A549 (cell line): ENCODE data around the gene SKIL. TPM values are rescaled to one million over a fixed set of nuclear protein-coding genes. Genes with fewer than 3 reads are reported as not detected.
"Not testable (repeated sequence)": the region's sequence is repeated elsewhere in the genome, so short reads cannot be mapped to it uniquely, and the experiment has no call there.

Source experiments
- ATAC-seq, 2 experiments: fragments of 200-7000 bp in 1 of 2; fragments of >200 bp in 1 of 2; cut with Nextera tagmentation in 1 of 2; cut with Tn5 transposase in 1 of 2; 3 replicates each; pipeline versions ENCODE4 v1.8.0 to v1.9.1; 2018 to 2020; ENCODE audit warnings: mild to moderate bottlenecking in 1 of 2, moderate library complexity in 1 of 2
- CTCF ChIA-PET: fragments of 300-600 bp; sonication (Branson Sonifier 250); formaldehyde crosslinking; extraction: SDS; loops from one replicate; lab custom pipeline; 2021; ENCODE audit warnings: antibody characterized with exemption, inconsistent platforms; lab: Yijun Ruan, JAX
- POLR2A ChIA-PET: fragments of 350-600 bp; formaldehyde crosslinking; extraction: SDS; loops from one replicate; lab custom pipeline; 2021; ENCODE audit warnings: antibody characterized with exemption, inconsistent platforms; lab: Yijun Ruan, JAX
- DNase-seq, 2 experiments: peaks; one replicate each; pipeline versions ENCODE4 v3.0.0 to v3.0.0-alpha.2; 2011 to 2016; ENCODE audit warnings: low read depth in 1 of 2, low spot score in 1 of 2
- FAIRE-seq: peaks from 2 replicates; lab custom pipeline; 2011; peaks lifted over from hg19 to GRCh38; lab: Jason Lieb, UNC
- H3K27ac ChIP-seq, 2 experiments: fragments of >200 bp; sonication (Bioruptor Twin); formaldehyde crosslinking; 3 replicates each; pipeline ENCODE4 v1.5.1; 2016 to 2017
- H3K4me1 ChIP-seq: fragments of >200 bp; sonication (Bioruptor Twin); formaldehyde crosslinking; 3 replicates; pipeline ENCODE4 v1.6.1; 2016
- H3K4me2 ChIP-seq: fragments of >200 bp; sonication (Bioruptor Twin); formaldehyde crosslinking; 3 replicates; pipeline ENCODE4 v1.6.1; 2016
- H3K4me3 ChIP-seq: fragments of >200 bp; sonication (Bioruptor Twin); formaldehyde crosslinking; 3 replicates; pipeline ENCODE4 v1.5.1; 2016
- H3K9me3 ChIP-seq: fragments of >200 bp; sonication (Bioruptor Twin); formaldehyde crosslinking; 3 replicates; pipeline ENCODE4 v1.6.1; 2016
- ATOH8 ChIP-seq: fragments of 250-450 bp; sonication (Bioruptor Pico); IDR thresholded peaks from 2 replicates; pipeline ENCODE4 v1.5.0; 2020; ENCODE audit warnings: low read depth, mild to moderate bottlenecking, moderate library complexity
- BHLHE40 ChIP-seq: IDR thresholded peaks from 2 replicates; pipeline ENCODE4 v1.6.1; 2012; ENCODE audit warnings: low read depth, low read length, inconsistent platforms
- CEBPB ChIP-seq, 2 experiments: fragments of >200 bp in 1 of 2; sonication (Bioruptor Twin) in 1 of 2; formaldehyde crosslinking in 1 of 2; IDR thresholded peaks; 2 replicates each; pipeline ENCODE4 v1.6.1; 2012 to 2016
- CHD2 ChIP-seq: fragments of 150-350 bp; IDR thresholded peaks from 2 replicates; pipeline ENCODE4 v1.6.1; 2014; ENCODE audit warnings: low read length; ENCODE audit not compliant: partially characterized antibody
- CHD4 ChIP-seq: fragments of 200-600 bp; sonication (generic); IDR thresholded peaks from 2 replicates; pipeline ENCODE4 v1.6.1; 2016; ENCODE audit warnings: antibody characterized with exemption, mild to moderate bottlenecking, borderline replicate concordance
- EHF ChIP-seq: fragments of 250-450 bp; sonication (Bioruptor Pico); IDR thresholded peaks from 2 replicates; pipeline ENCODE4 v1.5.0; 2020; ENCODE audit warnings: mild to moderate bottlenecking
- GATA3 ChIP-seq: IDR thresholded peaks from 2 replicates; pipeline ENCODE4 v1.6.1; 2012; ENCODE audit warnings: borderline replicate concordance
- HDAC2 ChIP-seq: fragments of 200-600 bp; sonication (generic); IDR thresholded peaks from 2 replicates; pipeline ENCODE4 v1.6.1; 2016
- JUNB ChIP-seq: fragments of >200 bp; sonication (Bioruptor Twin); formaldehyde crosslinking; IDR thresholded peaks from 2 replicates; pipeline ENCODE4 v1.6.1; 2016
- MAFK ChIP-seq: fragments of 450-650 bp; IDR thresholded peaks from 2 replicates; pipeline ENCODE4 v1.6.1; 2014; ENCODE audit not compliant: partially characterized antibody
- MAX ChIP-seq: IDR thresholded peaks from 2 replicates; pipeline ENCODE4 v1.6.1; 2012
- MAZ ChIP-seq: fragments of 150-350 bp; IDR thresholded peaks from 2 replicates; pipeline ENCODE4 v1.6.1; 2014; ENCODE audit warnings: antibody characterized with exemption, low read depth, low read length, borderline replicate concordance
- POLR2A ChIP-seq: IDR thresholded peaks from 2 replicates; pipeline ENCODE4 v1.6.1; 2012; ENCODE audit warnings: mild to moderate bottlenecking, low read length
- POLR2AphosphoS2 ChIP-seq: conservative IDR thresholded peaks from 2 replicates; pipeline ENCODE4 v1.6.1; 2012; ENCODE audit warnings: low read length, improper control_type of control experiment, inconsistent platforms
- RCOR1 ChIP-seq: fragments of 150-350 bp; IDR thresholded peaks from 2 replicates; pipeline ENCODE4 v1.6.1; 2014; ENCODE audit warnings: antibody characterized with exemption, low read length, low read depth
- TP53 ChIP-seq: fragments of 250-450 bp; sonication (Bioruptor Pico); IDR thresholded peaks from 2 replicates; pipeline ENCODE4 v1.5.0; 2021; ENCODE audit warnings: mild to moderate bottlenecking, moderate library complexity
- USF2 ChIP-seq: fragments of 450-650 bp; IDR thresholded peaks from 2 replicates; pipeline ENCODE4 v1.6.1; 2014; ENCODE audit warnings: antibody characterized with exemption
- ZFP36 ChIP-seq: fragments of 450-650 bp; IDR thresholded peaks from 2 replicates; pipeline ENCODE4 v1.6.1; 2014; ENCODE audit warnings: borderline replicate concordance; ENCODE audit not compliant: partially characterized antibody
- WGBS: methylation state at CpG from one replicate; pipeline ENCODE4 v1.1.6; 2017; ENCODE audit errors: missing lambda C conversion rate; 5-methylcytosine and 5-hydroxymethylcytosine counted together
- polyA plus RNA-seq, 4 experiments: library from polyadenylated mRNA; depleted of rRNA in 3 of 4; stranded (reverse); fragments of >200 nt; fragmentation: RNase III in 1 of 4; extraction: RNeasy Plus Mini Kit Qiagen cat#74134 plus additional on column Dnase treatment in 1 of 4; gene quantifications; 2 replicates in 3 of 4; 3 replicates in 1 of 4; pipeline ENCODE4 v1.2.3, GENCODE V29; 2011 to 2017

The SKIL gene
- polyA plus RNA-seq, 2 of the 4 experiments (the other 2 are of a cell fraction) = 39.6 to 64.2 TPM

GRCh38 chr3:170331143-170331542 lies 26.4 kb upstream of the SKIL start:
- Histone ChIP-seq H3K4me2 (peak overlapping the region; percentile 57), H3K9me3 (no peaks in the 10 kb centered on the region), H3K4me3 (no peak overlapping the region), H3K27ac (peak overlapping the region; percentile 67 to 74), H3K4me1 (peaks cover 19% of the 10 kb centered on the region)
- ATAC-seq (peak; percentile 65 to 80; a peak in 3 of 6 replicates), FAIRE-seq (no peak), DNase-seq (peak in 1 of 2 experiments; percentile 59)
- POLR2A ChIA-PET = no interaction called here
- TF ChIP-seq JUNB (no peak), GATA3 (peak; percentile 46; the same call in 1 of the 2 replicates), MAFK (peak; percentile 29)
- WGBS = 30% methylated on average over 4 of the region's 4 CpGs
- CTCF ChIA-PET = no interaction called here

- Histone ChIP-seq H3K9me3 (peaks cover 4% of the 10 kb centered on the region; the same call in 2 of the 3 replicates), H3K4me2 (no peak overlapping the region), H3K4me1 (peaks cover 4% of the 10 kb centered on the region; the same call in 1 of the 3 replicates), H3K27ac (no peak overlapping the region), H3K4me3 (no peak overlapping the region)
- FAIRE-seq (no peak), DNase-seq (no peak), ATAC-seq (no peak)
- 45% methylated on average over 3 of the region's 3 CpGs for WGBS
- ChIA-PET CTCF (interaction anchor here (1.1 to 1.4 kb wide), 2 partner anchors 13 to 15 kb away, joined by 3 to 5 read pairs; no protein-coding TSS in a partner anchor), POLR2A (no interaction called here)
- TF ChIP-seq CHD4 (no peak), TP53 (CRISPR knock-in tag) (no peak), ATOH8 (no peak), HDAC2 (no peak), BHLHE40 (no peak), USF2 (no peak), MAZ (no peak), RCOR1 (no peak), POLR2AphosphoS2 (no peak), CHD2 (no peak), MAX (no peak), CEBPB (IDR thresholded peaks at IDR 0.05) (no peak), EHF (no peak)
Observed at GRCh38 chr3:170337420-170337819, 20.1 kb upstream of the SKIL start.

GRCh38 chr3:170338690-170339340 lies 18.7 kb upstream of the SKIL start:
- ChIA-PET CTCF (interaction anchor here (1.1 to 1.4 kb wide), 2 partner anchors 14 to 75 kb away, joined by 3 to 4 read pairs; no protein-coding TSS in a partner anchor), POLR2A (no interaction called here)
- Histone ChIP-seq H3K27ac (no peak overlapping the region), H3K4me3 (no peak overlapping the region), H3K4me2 (no peak overlapping the region), H3K9me3 (peaks cover 4% of the 10 kb centered on the region; the same call in 2 of the 3 replicates), H3K4me1 (peaks cover 4% of the 10 kb centered on the region; the same call in 1 of the 3 replicates)
- FAIRE-seq (no peak), DNase-seq (no peak), ATAC-seq (no peak)
- 32% methylated on average over 1 of the region's 1 CpG for WGBS
- peak; percentile 87 for TF ChIP-seq ZFP36
- TF ChIP-seq POLR2A = no peak

- DNase-seq, H3K4me3 ChIP-seq, ATAC-seq, FAIRE-seq, H3K4me2 ChIP-seq, H3K27ac ChIP-seq, H3K9me3 ChIP-seq: not testable (repeated sequence)
- ChIA-PET POLR2A (interaction anchor here (0.7 kb wide), 1 partner anchor 14 kb away, joined by 3 read pairs; no protein-coding TSS in a partner anchor), CTCF (interaction anchor here (2.4 kb wide), 1 partner anchor 15 kb away, joined by 8 read pairs; the partner anchor contains the start of gene SKIL)
- H3K4me1 ChIP-seq = peaks cover 19% of the 10 kb centered on the region
- 86% methylated on average over 9 of the region's 9 CpGs for WGBS
Observed at GRCh38 chr3:170342273-170342672, 15.2 kb upstream of the SKIL start.

GRCh38 chr3:170343859-170344258 lies 13.7 kb upstream of the SKIL start:
- not testable (repeated sequence) for FAIRE-seq
- CTCF ChIA-PET = interaction anchor here (1.3 kb wide), 1 partner anchor 14 kb away, joined by 4 read pairs; the partner anchor contains the start of gene SKIL

More at GRCh38 chr3:170343859-170344258, 13.7 kb upstream of the SKIL start:
- POLR2A ChIA-PET = interaction anchor here (1.0 kb wide), 1 partner anchor 12 kb away, joined by 4 read pairs; no protein-coding TSS in a partner anchor
- not testable (repeated sequence) for H3K9me3 ChIP-seq, H3K4me3 ChIP-seq, H3K4me2 ChIP-seq
- Histone ChIP-seq H3K4me1 (peaks cover 19% of the 10 kb centered on the region), H3K27ac (peak overlapping the region in 1 of 2 experiments; percentile 34; a peak in 1 of 6 replicates)
- WGBS = 73% methylated on average over 6 of the region's 6 CpGs
- ATAC-seq (peak in 1 of 2 experiments; percentile 56; a peak in 2 of 6 replicates), DNase-seq (peak in 1 of 2 experiments; percentile 50)
